Measurements from ENCODE around the gene TMEM120B. TPM values are rescaled to one million over a fixed set of nuclear protein-coding genes. Genes with fewer than 3 reads are reported as not detected.

TMEM120B gene
- total RNA-seq, 1 experiment from 2014 or later: 14.2 TPM

DNA sequence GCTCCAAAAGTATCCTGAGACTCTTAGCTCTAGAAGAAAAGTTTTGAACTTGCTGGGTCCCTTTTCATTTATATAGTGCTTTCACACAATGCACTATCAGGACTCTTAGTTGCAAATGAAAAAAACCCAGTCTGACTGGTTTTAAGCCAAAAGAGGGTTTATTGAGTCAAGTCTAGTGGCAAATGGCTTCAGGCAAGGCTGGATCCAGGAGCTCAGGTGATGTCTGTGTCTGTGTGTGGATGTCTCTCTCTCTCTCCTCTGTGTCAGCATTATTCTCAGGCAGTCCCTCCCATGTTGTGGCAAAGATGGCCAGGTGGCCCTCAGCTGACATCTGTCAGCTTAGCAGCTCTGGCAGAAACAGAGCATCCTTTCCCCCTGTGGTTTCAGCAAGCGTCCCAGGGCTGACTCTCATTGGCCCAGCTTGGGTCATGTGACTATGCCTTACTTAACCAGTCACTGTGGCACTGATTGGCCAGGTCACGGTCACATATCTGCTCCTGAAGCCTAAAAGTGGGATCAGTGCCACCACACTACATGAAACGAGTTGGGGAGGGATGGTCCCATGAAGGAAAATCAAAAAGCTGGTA is 6.2 kb downstream of the TMEM120B start:
- Mint-ChIP-seq H3K9me3 (ENCODE audit: unreplicated experiment) (no peaks in the 10 kb centered on the region), H3K4me3 (ENCODE audit: unreplicated experiment) (no peak overlapping the region), H3K36me3 (ENCODE audit: insufficient read depth, unreplicated experiment) (peaks cover 22% of the 10 kb centered on the region), H3K27ac (ENCODE audit: low read depth, unreplicated experiment) (no peak overlapping the region), H3K27me3 (ENCODE audit: insufficient read depth, unreplicated experiment) (no peaks in the 10 kb centered on the region), H3K4me1 (ENCODE audit: insufficient read depth, unreplicated experiment) (peaks cover 21% of the 10 kb centered on the region)
- DNase-seq (ENCODE audit: unreplicated experiment): no peak
- intact Hi-C loops (cut with micrococcal nuclease): no loop called here
- ChIA-PET POLR2A (no interaction called here), CTCF (interaction anchor here (0.6 to 3.8 kb wide), 5 partner anchors 17 to 75 kb away, joined by 3 to 19 read pairs (median 6); partner anchors contain the start of gene RHOF)
- BruUV-seq (replicated peaks): no TSS peak
- TF ChIP-seq, protein P1, sequence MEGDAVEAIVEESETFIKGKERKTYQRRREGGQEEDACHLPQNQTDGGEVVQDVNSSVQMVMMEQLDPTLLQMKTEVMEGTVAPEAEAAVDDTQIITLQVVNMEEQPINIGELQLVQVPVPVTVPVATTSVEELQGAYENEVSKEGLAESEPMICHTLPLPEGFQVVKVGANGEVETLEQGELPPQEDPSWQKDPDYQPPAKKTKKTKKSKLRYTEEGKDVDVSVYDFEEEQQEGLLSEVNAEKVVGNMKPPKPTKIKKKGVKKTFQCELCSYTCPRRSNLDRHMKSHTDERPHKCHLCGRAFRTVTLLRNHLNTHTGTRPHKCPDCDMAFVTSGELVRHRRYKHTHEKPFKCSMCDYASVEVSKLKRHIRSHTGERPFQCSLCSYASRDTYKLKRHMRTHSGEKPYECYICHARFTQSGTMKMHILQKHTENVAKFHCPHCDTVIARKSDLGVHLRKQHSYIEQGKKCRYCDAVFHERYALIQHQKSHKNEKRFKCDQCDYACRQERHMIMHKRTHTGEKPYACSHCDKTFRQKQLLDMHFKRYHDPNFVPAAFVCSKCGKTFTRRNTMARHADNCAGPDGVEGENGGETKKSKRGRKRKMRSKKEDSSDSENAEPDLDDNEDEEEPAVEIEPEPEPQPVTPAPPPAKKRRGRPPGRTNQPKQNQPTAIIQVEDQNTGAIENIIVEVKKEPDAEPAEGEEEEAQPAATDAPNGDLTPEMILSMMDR (IDR thresholded peaks at IDR 0.05; ENCODE audit: unreplicated experiment): no peak

GRCh38 chr12:121719926-121720414 is 7.4 kb downstream of the TMEM120B start:
- DNase-seq (ENCODE audit: unreplicated experiment): peak; percentile 45
- H3K27me3 Mint-ChIP-seq (ENCODE audit: insufficient read depth, unreplicated experiment): no peaks in the 10 kb centered on the region
- peaks cover 26% of the 10 kb centered on the region for H3K36me3 Mint-ChIP-seq (ENCODE audit: insufficient read depth, unreplicated experiment)
- CTCF ChIA-PET: interaction anchor here (0.6 to 3.8 kb wide), 6 partner anchors 18 to 404 kb away, joined by 3 to 19 read pairs (median 4); partner anchors contain the start of gene RHOF
- no peaks in the 10 kb centered on the region for H3K9me3 Mint-ChIP-seq (ENCODE audit: unreplicated experiment)
- POLR2A ChIA-PET: interaction anchor here (0.6 kb wide), 2 partner anchors 33 to 164 kb away, joined by 3 read pairs; no protein-coding TSS in a partner anchor
- intact Hi-C loops (cut with micrococcal nuclease): no loop called here
- no TSS peak for BruUV-seq (replicated peaks)
- peak overlapping the region; percentile 66 for H3K27ac Mint-ChIP-seq (ENCODE audit: low read depth, unreplicated experiment)
- peaks cover 21% of the 10 kb centered on the region for H3K4me1 Mint-ChIP-seq (ENCODE audit: insufficient read depth, unreplicated experiment)
- H3K4me3 Mint-ChIP-seq (ENCODE audit: unreplicated experiment): no peak overlapping the region
- TF ChIP-seq, protein P1 (IDR thresholded peaks at IDR 0.05; ENCODE audit: unreplicated experiment): no peak

DNA sequence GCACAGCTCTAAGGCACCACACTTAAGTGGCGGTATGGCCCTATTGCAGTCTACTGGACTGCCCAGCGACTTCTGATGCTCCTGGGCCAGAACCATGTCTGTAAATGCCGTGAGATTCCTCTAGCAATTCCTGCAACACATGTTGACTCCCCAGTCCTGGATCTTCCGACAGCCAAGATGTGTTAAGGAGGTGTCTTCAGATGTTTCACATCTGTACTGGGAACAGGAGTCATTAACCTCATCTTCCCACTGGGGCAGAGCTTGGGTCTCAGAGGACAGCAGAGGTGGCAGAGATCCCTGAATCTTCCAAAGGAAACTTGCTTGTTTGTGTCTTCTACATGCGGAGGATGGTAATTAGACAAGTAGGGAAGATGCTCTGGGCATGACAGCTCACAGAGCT is 8.2 kb downstream of the TMEM120B start:
- no peak overlapping the region for H3K4me3 Mint-ChIP-seq (ENCODE audit: unreplicated experiment)
- intact Hi-C loops (cut with micrococcal nuclease): no loop called here
- no peaks in the 10 kb centered on the region for H3K9me3 Mint-ChIP-seq (ENCODE audit: unreplicated experiment)
- no peak for DNase-seq (ENCODE audit: unreplicated experiment)
- BruUV-seq (replicated peaks): no TSS peak
- TF ChIP-seq, protein P1 (IDR thresholded peaks at IDR 0.05; ENCODE audit: unreplicated experiment): no peak
- peaks cover 15% of the 10 kb centered on the region for H3K4me1 Mint-ChIP-seq (ENCODE audit: insufficient read depth, unreplicated experiment)
- H3K27ac Mint-ChIP-seq (ENCODE audit: low read depth, unreplicated experiment): peak overlapping the region; percentile 66
- no peaks in the 10 kb centered on the region for H3K27me3 Mint-ChIP-seq (ENCODE audit: insufficient read depth, unreplicated experiment)
- ChIA-PET POLR2A (interaction anchor here (0.6 kb wide), 2 partner anchors 34 to 165 kb away, joined by 3 read pairs; no protein-coding TSS in a partner anchor), CTCF (interaction anchor here (0.5 to 3.8 kb wide), 5 partner anchors 9 to 779 kb away, joined by 3 to 19 read pairs (median 3); partner anchors contain the start of gene RHOF)
- H3K36me3 Mint-ChIP-seq (ENCODE audit: insufficient read depth, unreplicated experiment): peaks cover 30% of the 10 kb centered on the region

GRCh38 chr12:121722511-121722910 is 10.0 kb downstream of the TMEM120B start:
- ChIA-PET POLR2A (interaction anchor here (1.4 kb wide), 1 partner anchor 9 kb away, joined by 3 read pairs; the partner anchor contains the start of gene TMEM120B), CTCF (no interaction called here)
- intact Hi-C loops (cut with micrococcal nuclease): no loop called here
- BruUV-seq (replicated peaks): no TSS peak
- TF ChIP-seq, protein P1 (IDR thresholded peaks at IDR 0.05; ENCODE audit: unreplicated experiment): no peak
- Mint-ChIP-seq H3K27me3 (ENCODE audit: insufficient read depth, unreplicated experiment) (no peaks in the 10 kb centered on the region), H3K36me3 (ENCODE audit: insufficient read depth, unreplicated experiment) (peaks cover 19% of the 10 kb centered on the region), H3K4me3 (ENCODE audit: unreplicated experiment) (no peak overlapping the region), H3K9me3 (ENCODE audit: unreplicated experiment) (no peaks in the 10 kb centered on the region), H3K27ac (ENCODE audit: low read depth, unreplicated experiment) (no peak overlapping the region), H3K4me1 (ENCODE audit: insufficient read depth, unreplicated experiment) (peaks cover 7% of the 10 kb centered on the region)
- no peak for DNase-seq (ENCODE audit: unreplicated experiment)
